Hypothalamus (tissue), 51 donors: ENCODE results near the gene SIRPB1.
"Not testable (repeated sequence)": the region's sequence is repeated elsewhere in the genome, so short reads cannot be mapped to it uniquely, and the experiment has no call there.

Source experiments
- DNase-seq, 51 donors: peaks; one replicate each; lab custom pipeline; 2025; lab: John Stamatoyannopoulos, UW

The SIRPB1 gene

DNA sequence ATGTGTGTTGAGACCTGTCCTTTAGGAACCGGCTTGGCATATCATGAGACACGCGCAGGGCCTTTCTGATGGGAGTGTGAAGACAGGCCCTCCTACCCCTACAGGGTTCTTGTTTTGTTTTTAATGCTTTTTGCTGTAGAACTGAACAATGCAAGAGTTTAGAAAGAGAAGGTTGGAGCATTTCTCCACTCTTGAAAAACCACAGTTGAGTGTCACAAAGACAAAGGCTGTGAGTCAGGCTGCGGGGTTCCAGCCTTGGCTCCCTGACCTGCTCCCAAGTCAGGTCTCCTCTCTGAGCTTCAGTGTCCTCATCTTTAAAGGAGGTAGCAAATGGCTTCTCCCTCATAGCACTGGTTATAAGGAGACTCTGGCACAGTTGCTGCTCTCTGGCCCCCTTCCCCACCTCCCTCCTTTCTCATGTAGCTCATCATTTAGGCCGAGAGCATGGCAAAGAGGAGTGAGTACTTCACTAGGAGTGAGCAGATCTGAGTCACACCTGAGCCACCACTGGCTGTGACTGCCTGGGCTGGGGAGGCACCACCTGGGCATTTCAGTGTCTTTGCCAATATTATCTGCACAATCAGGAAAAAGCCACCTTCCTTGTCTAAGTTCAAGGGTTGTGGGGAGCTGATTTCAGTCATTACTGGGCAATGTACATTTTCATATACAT lies 11.0 kb downstream of the SIRPB1 start:
- DNase-seq: not testable (repeated sequence)

DNA sequence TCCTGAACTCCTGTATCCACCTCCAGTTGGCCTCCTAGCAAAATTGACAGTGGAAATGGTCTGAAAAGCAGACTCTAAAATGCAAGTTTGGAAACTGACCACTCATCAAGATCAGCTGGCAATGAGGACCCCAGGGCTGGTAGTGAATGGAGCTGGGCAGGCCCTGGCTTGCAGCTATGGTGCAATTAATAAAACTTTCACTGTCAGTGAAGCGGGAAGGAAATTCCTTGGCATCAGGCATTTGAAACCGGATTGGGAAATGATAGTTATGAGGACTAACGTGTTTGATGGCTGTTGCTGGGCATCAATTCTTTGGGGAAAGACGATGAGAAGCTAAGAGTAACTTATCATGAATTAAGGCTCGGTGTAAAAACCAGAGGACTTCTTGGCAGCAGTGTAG lies 19.1 kb downstream of the SIRPB1 start:
- DNase-seq: no peak

DNA sequence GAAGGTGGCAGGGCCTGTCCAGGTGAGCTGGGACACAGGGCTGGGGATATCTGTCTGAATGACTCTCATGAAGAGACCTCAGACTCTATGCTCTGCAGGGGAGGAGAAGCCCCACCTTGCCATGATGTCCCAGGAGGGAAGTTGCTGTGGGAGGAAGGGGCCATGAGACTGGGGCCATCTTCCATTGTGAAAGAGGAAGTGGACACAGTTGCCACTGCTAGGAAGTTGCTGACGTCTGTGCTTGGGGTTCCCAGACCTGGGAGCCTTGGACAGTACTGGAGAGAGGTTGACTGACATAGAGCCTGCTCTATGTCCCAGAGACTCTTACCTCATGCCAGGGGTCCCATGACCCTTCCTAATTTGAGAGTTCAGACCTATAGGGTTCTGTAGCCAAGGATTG lies 24.5 kb downstream of the SIRPB1 start:
- DNase-seq: no peak

DNA sequence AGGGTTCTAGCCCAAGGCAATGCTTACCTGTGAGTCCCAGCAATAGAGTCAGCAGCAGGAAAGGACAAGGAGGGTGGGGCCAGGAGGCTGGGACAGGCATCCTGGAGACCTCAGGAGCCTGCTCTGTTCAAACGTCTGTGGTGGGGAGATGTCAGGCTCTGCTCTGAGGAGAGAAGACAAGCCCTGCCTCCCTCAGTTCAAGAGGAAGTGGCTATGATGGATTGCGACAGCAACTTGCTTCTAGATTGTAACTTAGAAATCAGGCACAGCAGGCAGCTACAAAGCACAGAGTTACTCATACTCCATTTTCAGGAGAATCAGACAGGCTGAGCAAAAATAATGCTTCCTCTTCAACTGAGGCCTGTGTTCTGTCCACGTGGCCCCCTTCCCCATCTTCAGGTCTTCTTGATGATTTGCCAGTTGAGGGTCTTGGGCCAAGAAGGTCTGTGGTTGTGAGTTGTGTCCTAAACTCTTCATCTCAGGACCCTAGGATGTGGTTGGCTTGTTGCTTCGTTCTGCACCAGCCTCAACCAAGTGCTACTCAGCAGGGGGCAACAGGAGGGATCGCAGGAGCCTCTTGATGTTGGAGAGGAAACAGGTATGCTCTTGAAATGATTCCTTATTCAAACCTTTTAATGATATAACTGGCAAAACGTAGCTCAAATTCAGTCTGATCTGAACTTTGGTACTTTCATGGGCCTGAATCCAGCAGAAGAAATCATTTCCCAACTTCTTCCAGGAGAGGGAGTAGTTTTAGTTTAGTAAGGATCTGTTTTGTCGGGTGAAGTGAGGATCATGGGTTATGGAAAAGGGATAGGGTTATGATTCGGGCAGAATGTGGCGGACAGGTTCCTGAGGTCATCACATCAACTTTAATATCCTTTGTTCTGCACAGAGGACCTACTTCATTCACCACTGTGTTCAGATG lies 31.0 kb downstream of the SIRPB1 start:
- DNase-seq: no peak

DNA sequence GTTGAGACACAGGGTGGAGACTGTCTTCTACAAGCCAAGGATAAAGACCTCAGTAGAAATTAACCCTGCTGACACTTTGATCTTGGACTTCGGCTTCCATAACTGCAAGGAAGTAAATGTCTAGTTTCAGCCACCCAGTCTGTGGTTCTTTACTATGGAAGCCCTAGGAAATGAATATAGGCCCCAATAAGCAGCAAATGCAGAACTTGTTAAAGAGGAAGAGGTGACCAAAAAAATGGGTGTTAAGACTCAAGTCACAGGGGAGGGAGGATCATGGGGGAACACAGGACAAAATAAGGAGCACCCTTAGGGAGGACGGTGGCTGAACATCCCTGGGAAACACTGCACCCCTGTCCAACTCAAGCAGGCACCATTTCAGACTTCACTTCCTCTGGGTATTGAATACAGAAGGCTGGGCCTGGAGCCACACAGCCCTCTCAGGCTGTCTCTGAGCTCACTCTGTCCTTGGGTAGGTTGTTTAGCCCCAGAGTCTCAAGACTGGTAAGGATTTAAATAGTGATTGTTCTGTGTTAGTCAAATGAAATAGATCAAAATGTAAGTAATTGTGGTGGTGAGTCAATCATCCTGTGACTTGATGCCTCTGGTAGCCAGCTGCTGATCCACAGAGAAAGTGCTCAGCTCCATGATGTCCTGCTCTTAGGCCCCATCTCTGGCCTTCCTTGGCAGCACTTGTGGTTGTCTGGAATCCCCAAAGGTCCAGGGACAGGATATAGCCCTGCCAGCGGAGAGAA lies 31.9 kb downstream of the SIRPB1 start:
- no peak for DNase-seq

DNA sequence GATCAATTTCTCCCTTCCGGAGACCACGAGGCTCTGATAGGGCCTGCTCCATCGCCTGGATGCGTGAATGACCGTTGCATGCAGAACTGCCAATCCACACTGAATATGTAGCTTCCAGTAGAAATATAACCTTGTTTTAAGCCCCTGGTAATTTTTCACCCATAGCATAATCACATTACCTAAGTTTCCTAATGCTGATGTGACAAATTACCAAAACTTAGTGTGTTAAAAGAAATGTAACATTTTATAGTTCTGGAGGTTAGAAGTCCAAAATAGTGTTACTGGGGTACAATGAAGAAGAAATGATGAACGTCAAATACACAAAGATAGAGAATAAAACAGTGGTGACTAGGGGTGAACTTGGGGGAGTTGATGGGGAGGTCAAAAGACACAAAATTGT lies 40.3 kb downstream of the SIRPB1 start:
- no peak for DNase-seq

DNA sequence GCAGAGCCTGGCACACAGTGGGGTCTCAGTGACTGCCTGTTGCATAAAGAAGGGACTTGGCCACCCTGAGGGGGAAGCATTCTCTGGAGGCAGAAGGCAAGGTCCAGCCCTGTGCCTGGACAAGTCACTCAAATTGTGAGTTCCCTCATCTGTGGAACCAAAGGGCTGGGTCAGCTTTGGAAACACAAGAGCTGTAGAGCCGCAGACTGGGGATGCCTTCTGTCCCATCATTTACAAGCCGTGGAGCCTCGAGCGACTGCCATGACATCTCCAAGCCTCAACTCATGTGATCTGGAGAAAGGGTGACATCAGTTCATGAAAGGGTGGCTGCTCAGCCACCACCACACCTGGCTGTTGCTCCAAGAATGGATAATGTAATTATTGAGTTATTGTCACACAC lies 41.9 kb downstream of the SIRPB1 start:
- no peak for DNase-seq

DNA sequence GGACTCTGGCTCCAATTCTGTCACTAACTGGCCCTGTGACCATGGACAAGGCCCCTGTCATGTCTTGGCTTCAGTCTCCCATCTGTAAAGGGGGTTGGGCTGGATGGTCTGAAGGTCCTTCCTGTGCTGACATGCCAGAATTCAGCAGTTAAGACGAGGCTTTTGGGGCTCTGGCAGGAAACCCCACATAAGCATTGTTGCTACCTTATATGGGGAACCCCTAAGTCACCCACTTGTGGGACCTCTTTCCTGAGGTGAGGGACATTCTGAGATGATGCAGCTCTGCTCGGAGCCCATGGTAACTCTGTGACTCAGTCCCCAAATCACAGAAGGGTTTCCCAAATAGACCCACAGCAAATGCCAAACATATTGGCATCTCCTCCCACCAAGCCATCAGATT lies 42.5 kb downstream of the SIRPB1 start:
- DNase-seq: not testable (repeated sequence)

DNA sequence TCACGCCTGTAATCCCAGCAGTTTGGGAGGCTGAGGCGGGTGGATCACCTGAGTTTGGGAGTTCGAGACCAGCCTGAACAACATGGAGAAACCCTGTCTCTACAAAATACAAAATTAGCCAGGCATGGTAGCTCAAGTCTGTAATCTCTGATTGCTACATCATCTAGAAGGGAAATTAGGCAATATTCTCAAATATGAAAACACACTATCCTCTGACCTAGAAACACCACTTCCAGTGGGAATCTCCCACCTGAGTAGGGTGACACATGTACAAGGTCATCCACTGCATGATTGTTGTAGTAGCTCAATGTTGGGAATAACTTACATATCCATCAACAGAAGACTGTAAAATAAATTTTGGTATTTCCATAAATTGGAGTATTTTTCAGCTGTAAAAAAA lies 43.2 kb downstream of the SIRPB1 start:
- no peak for DNase-seq

DNA sequence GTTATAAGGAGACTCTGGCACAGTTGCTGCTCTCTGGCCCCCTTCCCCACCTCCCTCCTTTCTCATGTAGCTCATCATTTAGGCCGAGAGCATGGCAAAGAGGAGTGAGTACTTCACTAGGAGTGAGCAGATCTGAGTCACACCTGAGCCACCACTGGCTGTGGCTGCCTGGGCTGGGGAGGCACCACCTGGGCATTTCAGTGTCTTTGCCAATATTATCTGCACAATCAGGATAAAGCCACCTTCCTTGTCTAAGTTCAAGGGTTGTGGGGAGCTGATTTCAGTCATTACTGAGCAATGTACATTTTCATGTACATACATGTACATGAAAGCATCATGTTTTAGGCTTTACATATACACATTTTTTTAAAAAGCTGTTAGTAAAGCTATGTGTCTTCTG lies 43.8 kb downstream of the SIRPB1 start:
- not testable (repeated sequence) for DNase-seq

DNA sequence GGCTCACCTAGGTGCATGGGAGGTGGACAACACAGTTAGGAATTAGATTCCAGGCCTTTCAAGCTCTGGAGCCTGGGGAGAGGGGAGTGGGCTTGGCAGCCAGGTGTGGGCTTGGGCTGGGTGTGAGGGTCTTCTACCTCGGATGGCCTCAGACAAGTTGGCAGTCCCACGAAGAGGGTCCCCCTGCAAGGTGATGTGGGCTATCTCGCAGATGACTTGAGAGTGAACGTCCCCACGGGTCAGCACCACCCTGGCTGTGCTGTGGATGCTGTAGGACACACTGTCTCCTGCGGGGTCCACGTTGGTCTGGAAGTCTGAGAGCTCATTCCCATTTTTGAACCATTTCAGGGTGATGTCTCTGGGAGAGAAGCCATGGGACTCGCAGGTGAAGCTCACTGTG lies 48.2 kb downstream of the SIRPB1 start:
- not testable (repeated sequence) for DNase-seq
